GM12801 (cell line): ENCODE data around the gene ANP32D.

ENCODE experiments used
- TF ChIP-seq, protein P1 (sequence below): IDR thresholded peaks from one replicate; pipeline ENCODE4 v1.5.1; 2011; ENCODE audit warnings: control low read depth; ENCODE audit not compliant: insufficient read length; ENCODE audit errors: extremely low read depth

ANP32D gene

DNA sequence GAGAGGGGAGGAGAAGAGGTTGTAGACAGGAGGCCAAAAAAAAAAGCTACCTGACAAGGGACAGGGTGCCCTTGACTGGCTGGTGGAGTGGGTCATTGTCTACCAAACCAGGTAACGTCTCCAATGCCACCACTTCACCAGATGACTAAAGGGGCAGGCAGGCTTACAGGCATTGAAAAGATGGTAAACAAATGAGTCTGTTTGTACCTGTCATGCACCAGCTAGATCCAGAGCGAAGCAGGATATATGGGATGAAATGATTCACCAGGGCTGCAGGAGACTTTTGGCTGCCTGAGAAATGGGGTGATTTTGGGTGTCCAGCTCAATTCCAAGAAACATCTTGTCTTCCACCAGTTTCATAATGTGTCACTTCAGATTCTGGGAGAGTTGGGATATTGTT lies 13.9 kb downstream of the ANP32D start:
- TF ChIP-seq, protein P1, sequence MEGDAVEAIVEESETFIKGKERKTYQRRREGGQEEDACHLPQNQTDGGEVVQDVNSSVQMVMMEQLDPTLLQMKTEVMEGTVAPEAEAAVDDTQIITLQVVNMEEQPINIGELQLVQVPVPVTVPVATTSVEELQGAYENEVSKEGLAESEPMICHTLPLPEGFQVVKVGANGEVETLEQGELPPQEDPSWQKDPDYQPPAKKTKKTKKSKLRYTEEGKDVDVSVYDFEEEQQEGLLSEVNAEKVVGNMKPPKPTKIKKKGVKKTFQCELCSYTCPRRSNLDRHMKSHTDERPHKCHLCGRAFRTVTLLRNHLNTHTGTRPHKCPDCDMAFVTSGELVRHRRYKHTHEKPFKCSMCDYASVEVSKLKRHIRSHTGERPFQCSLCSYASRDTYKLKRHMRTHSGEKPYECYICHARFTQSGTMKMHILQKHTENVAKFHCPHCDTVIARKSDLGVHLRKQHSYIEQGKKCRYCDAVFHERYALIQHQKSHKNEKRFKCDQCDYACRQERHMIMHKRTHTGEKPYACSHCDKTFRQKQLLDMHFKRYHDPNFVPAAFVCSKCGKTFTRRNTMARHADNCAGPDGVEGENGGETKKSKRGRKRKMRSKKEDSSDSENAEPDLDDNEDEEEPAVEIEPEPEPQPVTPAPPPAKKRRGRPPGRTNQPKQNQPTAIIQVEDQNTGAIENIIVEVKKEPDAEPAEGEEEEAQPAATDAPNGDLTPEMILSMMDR: no peak

DNA sequence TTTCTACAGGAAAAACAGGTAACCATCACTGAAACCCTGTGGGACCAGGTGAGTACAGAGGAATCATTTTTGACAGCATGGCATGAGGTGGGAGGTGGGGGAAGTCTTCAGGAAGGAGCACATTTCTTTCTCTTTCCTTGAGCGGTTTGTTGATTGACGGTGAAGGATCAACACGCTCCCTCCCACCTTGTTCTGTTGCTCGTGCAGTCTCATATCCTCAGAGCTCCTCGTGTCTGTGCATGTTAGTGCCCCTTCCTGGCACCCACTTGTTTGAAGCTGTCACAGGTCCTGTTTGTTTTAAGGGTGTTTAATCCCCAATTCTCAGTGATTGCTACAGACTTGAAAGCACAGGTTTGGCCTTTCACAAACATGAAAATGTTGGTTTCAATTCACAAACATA lies 14.3 kb downstream of the ANP32D start:
- TF ChIP-seq, protein P1: no peak

DNA sequence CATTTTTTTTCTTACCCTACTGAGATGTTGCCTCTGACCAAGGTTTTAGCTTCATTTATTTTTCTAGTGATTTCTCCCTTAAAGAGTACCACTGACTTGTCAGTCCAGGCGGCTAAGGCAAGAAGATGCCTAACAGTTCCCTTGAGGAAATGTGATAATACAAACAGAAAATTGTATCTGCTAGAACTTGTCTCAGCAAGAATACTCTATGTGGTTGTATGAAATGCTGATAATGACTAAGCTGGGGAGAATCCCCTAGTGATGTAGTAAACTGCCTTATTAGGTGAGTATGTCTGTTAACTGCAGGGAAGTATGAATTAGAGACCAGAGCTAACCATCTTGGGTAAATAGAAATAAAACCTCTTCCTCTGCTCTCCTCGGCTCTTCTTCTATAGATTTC lies 16.7 kb downstream of the ANP32D start:
- TF ChIP-seq, protein P1: no peak

DNA sequence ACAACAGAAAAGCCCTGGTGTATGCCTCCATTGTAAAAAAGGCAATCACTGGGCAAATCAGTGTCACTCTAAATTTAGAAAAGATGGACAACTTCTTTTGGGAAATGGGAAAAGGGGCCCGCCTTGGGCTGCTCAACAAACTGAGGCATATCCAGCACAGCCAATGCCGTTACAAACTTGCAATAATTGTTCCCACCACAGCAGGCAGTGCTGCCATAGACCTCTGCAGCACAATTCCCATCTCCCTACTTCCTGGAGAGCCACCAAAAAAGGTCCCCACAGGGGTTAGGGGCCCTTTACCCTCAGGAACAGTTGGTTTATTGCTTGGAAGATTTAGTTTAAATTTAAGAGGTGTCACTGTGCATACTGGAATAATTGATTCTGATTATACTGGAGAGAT lies 36.6 kb downstream of the ANP32D start:
- TF ChIP-seq, protein P1: no peak

DNA sequence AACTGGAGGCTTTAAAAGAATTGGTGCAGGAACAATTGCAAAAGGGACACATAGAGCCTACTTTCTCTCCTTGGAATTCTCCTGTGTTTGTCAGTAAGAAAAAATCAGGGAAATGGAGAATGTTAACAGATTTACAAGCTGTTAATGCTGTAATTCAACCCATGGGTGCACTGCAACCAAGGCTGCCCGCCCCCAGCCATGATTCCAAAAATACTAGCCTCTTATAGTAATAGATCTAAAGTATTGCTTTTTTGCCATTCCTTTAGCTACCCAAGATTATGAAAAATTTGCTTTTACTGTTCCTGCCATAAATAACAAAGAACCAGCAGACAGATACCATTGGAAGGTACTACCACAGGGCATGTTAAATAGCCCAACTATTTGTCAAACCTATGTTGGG lies 37.8 kb downstream of the ANP32D start:
- TF ChIP-seq, protein P1: no peak

DNA sequence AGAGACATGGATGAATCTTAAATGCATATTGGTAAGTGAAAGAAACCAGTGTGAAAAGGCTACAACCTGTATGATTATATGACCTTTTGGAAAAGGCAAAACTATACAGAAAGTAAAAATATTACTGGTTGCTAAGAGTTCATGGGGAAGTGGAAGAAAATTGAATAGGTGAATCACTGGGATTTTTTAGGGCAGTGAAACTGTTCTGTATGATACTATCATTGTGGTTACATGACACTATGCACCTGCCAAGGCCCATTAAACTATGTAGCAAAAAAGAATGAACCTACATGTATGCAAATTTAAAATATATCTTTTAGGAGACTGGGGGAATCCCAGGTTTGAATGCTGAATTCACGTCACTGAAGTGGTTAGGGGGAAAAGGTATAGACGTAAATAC lies 40.5 kb downstream of the ANP32D start:
- TF ChIP-seq, protein P1: no peak

GRCh38 chr12:48514728-48515127 lies 42.4 kb downstream of the ANP32D start:
- TF ChIP-seq, protein P1: no peak
